Measurements from ENCODE around the gene CEP72.

DNA sequence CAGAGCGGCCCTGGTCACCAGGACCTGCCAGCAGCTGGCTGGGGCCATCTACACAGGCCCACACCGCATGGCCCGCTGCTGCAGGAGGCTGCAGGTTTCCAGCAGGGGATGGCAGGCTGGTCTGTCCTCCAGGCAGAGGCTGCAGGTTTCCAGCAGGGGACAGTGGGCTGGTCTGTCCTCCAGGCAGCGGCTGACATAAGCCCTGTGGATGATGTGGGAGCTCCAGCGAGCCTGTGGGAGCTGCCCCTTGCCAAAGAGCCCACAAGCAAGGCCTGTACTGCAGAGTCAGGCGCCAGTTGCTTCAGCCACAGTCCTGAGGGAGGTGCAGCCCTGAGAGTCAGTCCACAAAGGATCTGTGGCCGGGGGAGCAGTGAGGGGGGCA is 62.5 kb downstream of the CEP72 start:
- TF ChIP-seq, protein P1, sequence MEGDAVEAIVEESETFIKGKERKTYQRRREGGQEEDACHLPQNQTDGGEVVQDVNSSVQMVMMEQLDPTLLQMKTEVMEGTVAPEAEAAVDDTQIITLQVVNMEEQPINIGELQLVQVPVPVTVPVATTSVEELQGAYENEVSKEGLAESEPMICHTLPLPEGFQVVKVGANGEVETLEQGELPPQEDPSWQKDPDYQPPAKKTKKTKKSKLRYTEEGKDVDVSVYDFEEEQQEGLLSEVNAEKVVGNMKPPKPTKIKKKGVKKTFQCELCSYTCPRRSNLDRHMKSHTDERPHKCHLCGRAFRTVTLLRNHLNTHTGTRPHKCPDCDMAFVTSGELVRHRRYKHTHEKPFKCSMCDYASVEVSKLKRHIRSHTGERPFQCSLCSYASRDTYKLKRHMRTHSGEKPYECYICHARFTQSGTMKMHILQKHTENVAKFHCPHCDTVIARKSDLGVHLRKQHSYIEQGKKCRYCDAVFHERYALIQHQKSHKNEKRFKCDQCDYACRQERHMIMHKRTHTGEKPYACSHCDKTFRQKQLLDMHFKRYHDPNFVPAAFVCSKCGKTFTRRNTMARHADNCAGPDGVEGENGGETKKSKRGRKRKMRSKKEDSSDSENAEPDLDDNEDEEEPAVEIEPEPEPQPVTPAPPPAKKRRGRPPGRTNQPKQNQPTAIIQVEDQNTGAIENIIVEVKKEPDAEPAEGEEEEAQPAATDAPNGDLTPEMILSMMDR (IDR thresholded peaks at IDR 0.05): no peak
- no peak for TF ChIP-seq EP300 (IDR thresholded peaks at IDR 0.05; ENCODE audit: low read depth)

Data from transverse colon (tissue), 3 donors.